K562 (cell line): ENCODE results near the gene TRIM68. TPM values are rescaled to one million over a fixed set of nuclear protein-coding genes. Genes with fewer than 3 reads are reported as not detected.

ENCODE experiments used
- ATAC-seq: fragments of 200-7000 bp; cut with Tn5 transposase; 3 replicates; pipeline ENCODE4 v1.9.1; 2020; ENCODE audit warnings: moderate library complexity
- BruUV-seq: library from RNA; stranded (reverse); fragments of 400-500 nt; replicated peaks from 2 replicates; lab custom pipeline; 2021; lab: Mats Ljungman, UMichigan
- CTCF ChIA-PET: fragments of 300-600 bp; formaldehyde crosslinking; extraction: SDS; loops from one replicate; lab custom pipeline; 2021; ENCODE audit warnings: low intra/inter-chr PET ratio; lab: Yijun Ruan, JAX
- POLR2A ChIA-PET: fragments of 300-600, 350-650 bp; sonication (Branson Sonifier 250); formaldehyde crosslinking; extraction: SDS; loops from one replicate; lab custom pipeline; 2021; ENCODE audit warnings: antibody characterized with exemption, inconsistent platforms; lab: Yijun Ruan, JAX
- DNase-seq, 4 experiments: peaks; one replicate each; pipeline versions ENCODE4 v3.0.0 to v3.0.0-alpha.2; 2011 to 2018; ENCODE audit warnings: low spot score in 3 of 4, mixed read lengths in 3 of 4; ENCODE audit errors: extremely low read depth in 1 of 4
- FAIRE-seq: peaks from 2 replicates; lab custom pipeline; 2011; peaks lifted over from hg19 to GRCh38; lab: Jason Lieb, UNC
- H2AFZ ChIP-seq: 2 replicates; pipeline ENCODE4 v1.6.0; 2011; ENCODE audit warnings: low read depth, low read length, control low read depth, inconsistent platforms
- H3K27ac ChIP-seq: fragments of 200-600 bp; 3 replicates; pipeline ENCODE4 v1.8.0; 2011; ENCODE audit warnings: low read depth, mild to moderate bottlenecking, control low read depth, inconsistent platforms, low read length, moderate library complexity, mixed read lengths; ENCODE audit errors: extremely low read depth
- H3K27me3 ChIP-seq, 2 experiments: fragments of 300-600 bp in 1 of 2; 2 replicates in 1 of 2; 3 replicates in 1 of 2; pipeline versions ENCODE4 v1.6.0 to v1.8.0; 2011; ENCODE audit warnings: inconsistent platforms in 2 of 2, low read length in 2 of 2, mild to moderate bottlenecking in 1 of 2, mixed read lengths in 1 of 2, moderate library complexity in 1 of 2; ENCODE audit not compliant: control insufficient read depth in 2 of 2, insufficient read depth in 2 of 2
- H3K36me3 ChIP-seq: fragments of 300-600 bp; 3 replicates; pipeline ENCODE4 v1.8.0; 2011; ENCODE audit warnings: mild to moderate bottlenecking, low read length, inconsistent platforms; ENCODE audit not compliant: control insufficient read depth, insufficient read depth
- H3K4me1 ChIP-seq, 2 experiments: fragments of 200-600 bp in 1 of 2; replicated peaks in 1 of 2; 2 replicates in 1 of 2; 3 replicates in 1 of 2; pipeline versions ENCODE4 v1.5.1 to v1.8.0; 2011; ENCODE audit warnings: inconsistent platforms in 2 of 2, low read length in 2 of 2, mild to moderate bottlenecking in 1 of 2, mixed read lengths in 1 of 2, moderate library complexity in 1 of 2; ENCODE audit not compliant: control insufficient read depth in 2 of 2, insufficient read depth in 2 of 2
- H3K4me2 ChIP-seq: 2 replicates; pipeline ENCODE4 v1.6.1; 2011; ENCODE audit warnings: low read length, control low read depth, inconsistent platforms, mixed read lengths; ENCODE audit not compliant: insufficient read depth
- H3K4me3 ChIP-seq: fragments of 200-600 bp; sonication (generic), shearing (Covaris generic); 2 replicates; pipeline ENCODE4 v1.5.1; 2016; ENCODE audit warnings: control low read depth, inconsistent platforms
- H3K79me2 ChIP-seq: fragments of 200-600 bp; 3 replicates; pipeline ENCODE4 v1.8.0; 2011; ENCODE audit warnings: low read length, inconsistent platforms; ENCODE audit not compliant: control insufficient read depth, insufficient read depth
- H3K9ac ChIP-seq, 2 experiments: 2 replicates each; pipeline versions ENCODE4 v1.6.0 to v1.6.1; 2011; ENCODE audit warnings: low read depth in 2 of 2, low read length in 2 of 2, control low read depth in 1 of 2, inconsistent platforms in 1 of 2, mild to moderate bottlenecking in 1 of 2, mixed read lengths in 1 of 2; ENCODE audit not compliant: insufficient read depth in 1 of 2
- H3K9me1 ChIP-seq: one replicate; pipeline ENCODE4 v1.6.0; 2011; ENCODE audit warnings: inconsistent platforms, mild to moderate bottlenecking, low read length, moderate library complexity; ENCODE audit not compliant: control insufficient read depth, insufficient read depth
- H3K9me3 ChIP-seq: replicated peaks from 2 replicates; pipeline ENCODE4 v1.5.1; 2011; ENCODE audit warnings: low read depth, low read length, inconsistent platforms; ENCODE audit not compliant: control insufficient read depth, insufficient read depth
- H4K20me1 ChIP-seq: replicated peaks from 2 replicates; pipeline ENCODE4 v1.6.1; 2011; ENCODE audit warnings: low read length, inconsistent platforms, mixed read lengths; ENCODE audit not compliant: control insufficient read depth, insufficient read depth
- DDX20 ChIP-seq: fragments of 450-650 bp; IDR thresholded peaks from 2 replicates; pipeline ENCODE4 v1.6.1; 2016; ENCODE audit warnings: missing genetic modification characterization, low read depth, mild to moderate bottlenecking, missing compliant biosample characterization, moderate library complexity
- FOSL1 ChIP-seq: fragments of 200-800 bp; sonication (Bioruptor generic); conservative IDR thresholded peaks from 2 replicates; pipeline ENCODE4 v1.6.1; 2016; ENCODE audit warnings: missing genetic modification characterization, missing compliant biosample characterization
- FUS ChIP-seq: fragments of 200-400 bp; formaldehyde crosslinking; optimal IDR thresholded peaks from 2 replicates; pipeline ENCODE3; 2017; ENCODE audit warnings: low read depth, low read length
- HDGF ChIP-seq: fragments of 450-650 bp; IDR thresholded peaks from 2 replicates; pipeline ENCODE4 v1.6.1; 2016
- HMGN3 ChIP-seq: IDR thresholded peaks from 2 replicates; pipeline ENCODE4 v1.6.1; 2011; ENCODE audit warnings: borderline replicate concordance, low read depth, mild to moderate bottlenecking, mixed read lengths, low read length; ENCODE audit not compliant: insufficient read length; ENCODE audit errors: extremely low read depth
- KAT8 ChIP-seq: fragments of 450-650 bp; IDR thresholded peaks from 2 replicates; pipeline ENCODE4 v1.6.1; 2016; ENCODE audit warnings: low read depth, mild to moderate bottlenecking
- MCM7 ChIP-seq, 2 experiments: fragments of 450-650 bp; IDR thresholded peaks; 2 replicates each; pipeline ENCODE4 v1.6.1; 2016 to 2018
- SMAD3 ChIP-seq: fragments of 450-650 bp; formaldehyde crosslinking; conservative IDR thresholded peaks from 2 replicates; pipeline ENCODE4 v1.4.0; 2020; ENCODE audit warnings: mild to moderate bottlenecking
- ZBTB9 ChIP-seq: fragments of 450-650 bp; formaldehyde crosslinking; IDR thresholded peaks from 2 replicates; pipeline ENCODE4 v1.4.0; 2020; ENCODE audit warnings: mild to moderate bottlenecking, moderate library complexity
- ZNF41 ChIP-seq: fragments of 250-450 bp; sonication (Bioruptor Pico); conservative IDR thresholded peaks from 2 replicates; pipeline ENCODE4 v1.4.0; 2020; ENCODE audit warnings: mild to moderate bottlenecking
- ZNF699 ChIP-seq: fragments of 250-450 bp; sonication (Bioruptor Pico); IDR thresholded peaks from 2 replicates; pipeline ENCODE4 v1.8.0; 2021; ENCODE audit warnings: mild to moderate bottlenecking, moderate library complexity; ENCODE audit not compliant: insufficient replicate concordance
- WGBS: fragments of 100-300 bp; shearing (Covaris generic); methylation state at CpG from one replicate; pipeline ENCODE4 v1.1.6; 2016; ENCODE audit warnings: low coverage, mixed read lengths; ENCODE audit not compliant: insufficient coverage; ENCODE audit errors: missing lambda C conversion rate; 5-methylcytosine and 5-hydroxymethylcytosine counted together
- in situ Hi-C: fragments of 300-500 bp; cut with MboI; formaldehyde crosslinking; loops from 4 replicates; pipeline ENCODE4 v1.15.0; 2018; ENCODE audit warnings: inconsistent platforms, mixed read lengths
- intact Hi-C: fragments of 100-400 bp; cut with micrococcal nuclease; formaldehyde crosslinking; loops from 2 replicates; pipeline ENCODE4 v1.14.2; 2022
- polyA plus RNA-seq, 8 experiments: library from polyadenylated mRNA; depleted of rRNA in 4 of 8; stranded (reverse) in 5 of 8; unstranded in 3 of 8; fragments of >200 nt; fragmentation: Nextera tagmentation in 2 of 8; fragmentation: Illumina TruSeq in 1 of 8; extraction: Ambion mirVana in 2 of 8; extraction: Trizol in 1 of 8; gene quantifications; 2 replicates each; pipeline versions ENCODE4 v1.2.1 to v1.2.3, GENCODE V29; 2011 to 2014; ENCODE audit warnings: inconsistent platforms in 1 of 8, missing spikeins in 1 of 8
- total RNA-seq, 7 experiments: library from RNA; depleted of rRNA in 6 of 7; stranded (reverse); fragments of >200 nt in 6 of 7; fragmentation: Illumina TruSeq in 2 of 7; extraction: Trizol in 2 of 7; gene quantifications; 2 replicates each; pipeline versions ENCODE4 v1.2.1 to v1.2.3, GENCODE V29; 2011 to 2021; ENCODE audit warnings: low replicate concordance in 1 of 7
- TF ChIP-seq, protein P1 (sequence below): fragments of 250-450 bp; sonication (Bioruptor Pico); IDR thresholded peaks from 2 replicates; pipeline ENCODE4 v1.9.0; 2021; ENCODE audit warnings: mild to moderate bottlenecking, inconsistent platforms
- TF ChIP-seq, protein P2 (sequence below): sonication (generic); formaldehyde crosslinking; IDR thresholded peaks from 2 replicates; pipeline ENCODE4 v1.8.1; 2023; ENCODE audit warnings: missing genetic modification reagents, mild to moderate bottlenecking, borderline replicate concordance

The TRIM68 gene
- total and polyA plus RNA-seq, 9 of the 15 experiments (the other 6 are each of a cell fraction or from before 2014, with no cell fraction given) = 5.2 to 10.9 (median 7.9) TPM

DNA sequence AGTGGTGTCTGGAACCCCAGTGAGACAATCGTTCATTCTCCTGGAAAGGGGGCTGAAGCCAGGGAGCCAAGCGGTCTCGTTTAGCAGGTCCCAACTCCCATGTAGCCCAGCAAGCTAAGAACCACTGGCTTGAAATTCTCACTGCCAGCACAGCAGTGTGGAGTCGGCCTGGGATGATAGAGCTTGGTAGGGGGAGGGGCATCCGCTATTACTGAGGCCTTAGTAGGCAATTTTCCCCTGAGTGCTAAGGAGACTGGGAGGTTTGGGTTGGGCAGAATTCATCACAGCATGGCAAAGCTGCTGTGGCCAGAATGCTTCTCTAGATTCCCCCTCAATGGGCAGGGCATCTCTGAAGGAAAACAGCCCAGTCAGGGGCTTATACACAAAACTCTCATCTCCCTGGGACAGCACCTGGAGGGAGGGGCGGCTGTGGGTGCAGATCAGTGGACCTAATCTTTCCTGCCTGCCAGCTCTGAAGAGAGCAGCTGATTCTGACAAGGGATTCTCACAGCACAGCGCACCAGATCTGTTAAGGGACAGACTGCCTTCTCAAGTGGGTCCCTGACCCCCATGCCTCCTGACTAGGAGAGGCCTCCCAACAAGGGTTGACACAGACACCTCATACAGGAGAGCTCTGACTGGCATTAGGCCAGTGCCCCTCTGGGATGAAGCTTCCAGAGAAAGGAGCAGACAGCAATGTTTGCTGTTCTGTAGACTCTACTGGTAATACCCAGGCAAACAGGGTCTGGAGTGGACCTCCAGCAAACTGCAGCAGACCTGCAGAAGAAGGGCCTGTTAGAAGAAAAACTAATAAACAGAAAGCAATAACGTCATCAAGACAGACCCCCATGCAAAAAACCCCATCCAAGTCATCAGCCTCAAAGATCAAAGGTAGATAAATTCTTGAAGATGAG is 48.2 kb downstream of the TRIM68 start:
- ATAC-seq (no peak), DNase-seq (no peak), FAIRE-seq (no peak)
- H3K9me3 ChIP-seq = no peaks in the 10 kb centered on the region
- in situ Hi-C loops = no loop called here
- H3K4me1 ChIP-seq = no peaks in the 10 kb centered on the region
- no peaks in the 10 kb centered on the region for H4K20me1 ChIP-seq
- CTCF ChIA-PET = no interaction called here
- no peak overlapping the region for H3K27ac ChIP-seq
- H3K79me2 ChIP-seq = no peaks in the 10 kb centered on the region
- H2AFZ ChIP-seq = no peak overlapping the region
- no peak overlapping the region for H3K4me2 ChIP-seq
- intact Hi-C loops = no loop called here
- no peaks in the 10 kb centered on the region for H3K36me3 ChIP-seq
- 1% methylated on average over 8 of the region's 8 CpGs for WGBS
- POLR2A ChIA-PET = interaction anchor here (0.6 kb wide), 1 partner anchor 380 kb away, joined by 3 read pairs; no protein-coding TSS in a partner anchor
- H3K4me3 ChIP-seq = no peak overlapping the region
- no peaks in the 10 kb centered on the region for H3K9me1 ChIP-seq
- H3K9ac ChIP-seq = no peak overlapping the region
- H3K27me3 ChIP-seq = no peaks in the 10 kb centered on the region; a peak in 1 of 5 replicates
- BruUV-seq = no TSS peak
- TF ChIP-seq FUS (no peak), DDX20 (tag) (no peak), KAT8 (no peak), HDGF (no peak), MCM7 (IDR thresholded peaks at IDR 0.05) (no peak), SMAD3 (CRISPR knock-in tag) (no peak), FOSL1 (tag) (no peak), HMGN3 (no peak), ZNF41 (CRISPR knock-in tag) (no peak), ZBTB9 (CRISPR knock-in tag) (no peak), ZNF699 (CRISPR knock-in tag) (no peak)
- TF ChIP-seq, protein P1, sequence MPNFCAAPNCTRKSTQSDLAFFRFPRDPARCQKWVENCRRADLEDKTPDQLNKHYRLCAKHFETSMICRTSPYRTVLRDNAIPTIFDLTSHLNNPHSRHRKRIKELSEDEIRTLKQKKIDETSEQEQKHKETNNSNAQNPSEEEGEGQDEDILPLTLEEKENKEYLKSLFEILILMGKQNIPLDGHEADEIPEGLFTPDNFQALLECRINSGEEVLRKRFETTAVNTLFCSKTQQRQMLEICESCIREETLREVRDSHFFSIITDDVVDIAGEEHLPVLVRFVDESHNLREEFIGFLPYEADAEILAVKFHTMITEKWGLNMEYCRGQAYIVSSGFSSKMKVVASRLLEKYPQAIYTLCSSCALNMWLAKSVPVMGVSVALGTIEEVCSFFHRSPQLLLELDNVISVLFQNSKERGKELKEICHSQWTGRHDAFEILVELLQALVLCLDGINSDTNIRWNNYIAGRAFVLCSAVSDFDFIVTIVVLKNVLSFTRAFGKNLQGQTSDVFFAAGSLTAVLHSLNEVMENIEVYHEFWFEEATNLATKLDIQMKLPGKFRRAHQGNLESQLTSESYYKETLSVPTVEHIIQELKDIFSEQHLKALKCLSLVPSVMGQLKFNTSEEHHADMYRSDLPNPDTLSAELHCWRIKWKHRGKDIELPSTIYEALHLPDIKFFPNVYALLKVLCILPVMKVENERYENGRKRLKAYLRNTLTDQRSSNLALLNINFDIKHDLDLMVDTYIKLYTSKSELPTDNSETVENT (CRISPR knock-in tag) = no peak
- TF ChIP-seq, protein P2, sequence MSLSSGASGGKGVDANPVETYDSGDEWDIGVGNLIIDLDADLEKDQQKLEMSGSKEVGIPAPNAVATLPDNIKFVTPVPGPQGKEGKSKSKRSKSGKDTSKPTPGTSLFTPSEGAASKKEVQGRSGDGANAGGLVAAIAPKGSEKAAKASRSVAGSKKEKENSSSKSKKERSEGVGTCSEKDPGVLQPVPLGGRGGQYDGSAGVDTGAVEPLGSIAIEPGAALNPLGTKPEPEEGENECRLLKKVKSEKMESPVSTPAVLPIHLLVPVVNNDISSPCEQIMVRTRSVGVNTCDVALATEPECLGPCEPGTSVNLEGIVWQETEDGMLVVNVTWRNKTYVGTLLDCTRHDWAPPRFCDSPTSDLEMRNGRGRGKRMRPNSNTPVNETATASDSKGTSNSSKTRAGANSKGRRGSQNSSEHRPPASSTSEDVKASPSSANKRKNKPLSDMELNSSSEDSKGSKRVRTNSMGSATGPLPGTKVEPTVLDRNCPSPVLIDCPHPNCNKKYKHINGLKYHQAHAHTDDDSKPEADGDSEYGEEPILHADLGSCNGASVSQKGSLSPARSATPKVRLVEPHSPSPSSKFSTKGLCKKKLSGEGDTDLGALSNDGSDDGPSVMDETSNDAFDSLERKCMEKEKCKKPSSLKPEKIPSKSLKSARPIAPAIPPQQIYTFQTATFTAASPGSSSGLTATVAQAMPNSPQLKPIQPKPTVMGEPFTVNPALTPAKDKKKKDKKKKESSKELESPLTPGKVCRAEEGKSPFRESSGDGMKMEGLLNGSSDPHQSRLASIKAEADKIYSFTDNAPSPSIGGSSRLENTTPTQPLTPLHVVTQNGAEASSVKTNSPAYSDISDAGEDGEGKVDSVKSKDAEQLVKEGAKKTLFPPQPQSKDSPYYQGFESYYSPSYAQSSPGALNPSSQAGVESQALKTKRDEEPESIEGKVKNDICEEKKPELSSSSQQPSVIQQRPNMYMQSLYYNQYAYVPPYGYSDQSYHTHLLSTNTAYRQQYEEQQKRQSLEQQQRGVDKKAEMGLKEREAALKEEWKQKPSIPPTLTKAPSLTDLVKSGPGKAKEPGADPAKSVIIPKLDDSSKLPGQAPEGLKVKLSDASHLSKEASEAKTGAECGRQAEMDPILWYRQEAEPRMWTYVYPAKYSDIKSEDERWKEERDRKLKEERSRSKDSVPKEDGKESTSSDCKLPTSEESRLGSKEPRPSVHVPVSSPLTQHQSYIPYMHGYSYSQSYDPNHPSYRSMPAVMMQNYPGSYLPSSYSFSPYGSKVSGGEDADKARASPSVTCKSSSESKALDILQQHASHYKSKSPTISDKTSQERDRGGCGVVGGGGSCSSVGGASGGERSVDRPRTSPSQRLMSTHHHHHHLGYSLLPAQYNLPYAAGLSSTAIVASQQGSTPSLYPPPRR (CRISPR knock-in tag) = no peak
